H9 (cell line): ENCODE results near the gene PRKAG3. TPM values are rescaled to one million over a fixed set of nuclear protein-coding genes. Genes with fewer than 3 reads are reported as not detected.

Source experiments
- DNase-seq: peaks from one replicate; pipeline ENCODE4 v3.0.0-alpha.2; 2017
- H2AFZ ChIP-seq: one replicate; pipeline ENCODE4 v1.6.1; 2013; ENCODE audit warnings: mild to moderate bottlenecking, low read length, control low read depth, moderate library complexity
- H2AK5ac ChIP-seq: 2 replicates; pipeline ENCODE4 v1.6.1; 2013; ENCODE audit warnings: low read length, control low read depth, mixed read lengths; ENCODE audit not compliant: insufficient read length
- H2BK120ac ChIP-seq: one replicate; pipeline ENCODE4 v1.6.1; 2013; ENCODE audit warnings: low read depth, mild to moderate bottlenecking, low read length, control low read depth, inconsistent platforms; ENCODE audit not compliant: poor library complexity, severe bottlenecking
- H2BK12ac ChIP-seq: 2 replicates; pipeline ENCODE4 v1.6.1; 2013; ENCODE audit warnings: low read length, control low read depth, mixed read lengths, low read depth; ENCODE audit not compliant: insufficient read length
- H2BK15ac ChIP-seq: 2 replicates; pipeline ENCODE4 v1.6.1; 2013; ENCODE audit warnings: low read depth, low read length, control low read depth
- H2BK20ac ChIP-seq: one replicate; pipeline ENCODE4 v1.6.1; 2013; ENCODE audit warnings: low read depth, mild to moderate bottlenecking, low read length, control low read depth, inconsistent platforms; ENCODE audit not compliant: poor library complexity, severe bottlenecking
- H2BK5ac ChIP-seq: 2 replicates; pipeline ENCODE4 v1.6.1; 2013; ENCODE audit warnings: low read length, control low read depth, mixed read lengths; ENCODE audit not compliant: insufficient read length
- H3K14ac ChIP-seq: 2 replicates; pipeline ENCODE4 v1.6.1; 2013; ENCODE audit warnings: low read length, control low read depth; ENCODE audit not compliant: insufficient read depth
- H3K18ac ChIP-seq: 2 replicates; pipeline ENCODE4 v1.6.1; 2013; ENCODE audit warnings: low read depth, mild to moderate bottlenecking, mixed read lengths, low read length, control low read depth; ENCODE audit not compliant: insufficient read length
- H3K23ac ChIP-seq: 2 replicates; pipeline ENCODE4 v1.6.1; 2013; ENCODE audit warnings: low read length, control low read depth, mixed read lengths, low read depth; ENCODE audit not compliant: insufficient read length
- H3K23me2 ChIP-seq: 2 replicates; pipeline ENCODE4 v1.6.1; 2013; ENCODE audit warnings: low read depth, mild to moderate bottlenecking, mixed read lengths, low read length, control low read depth; ENCODE audit not compliant: insufficient read length, poor library complexity, severe bottlenecking
- H3K27ac ChIP-seq: 2 replicates; pipeline ENCODE4 v1.5.1; 2013; ENCODE audit warnings: low read length, control low read depth, mixed read lengths, low read depth; ENCODE audit not compliant: insufficient read length
- H3K27me3 ChIP-seq: 2 replicates; pipeline ENCODE4 v1.6.1; 2013; ENCODE audit warnings: low read length, control low read depth, inconsistent platforms; ENCODE audit not compliant: insufficient read depth
- H3K4ac ChIP-seq: 2 replicates; pipeline ENCODE4 v1.6.1; 2013; ENCODE audit warnings: low read depth, mild to moderate bottlenecking, control low read depth, inconsistent platforms, low read length, moderate library complexity
- H3K4me1 ChIP-seq: 2 replicates; pipeline ENCODE4 v1.6.1; 2013; ENCODE audit warnings: low read length, control low read depth, inconsistent platforms; ENCODE audit not compliant: insufficient read depth
- H3K4me2 ChIP-seq: 2 replicates; pipeline ENCODE4 v1.6.1; 2013; ENCODE audit warnings: low read length, control low read depth, mixed read lengths; ENCODE audit not compliant: insufficient read length, insufficient read depth
- H3K56ac ChIP-seq: 2 replicates; pipeline ENCODE4 v1.6.1; 2013; ENCODE audit warnings: low read depth, mild to moderate bottlenecking, mixed read lengths, low read length, control low read depth; ENCODE audit not compliant: insufficient read length
- H3K79me1 ChIP-seq: 2 replicates; pipeline ENCODE4 v1.6.1; 2013; ENCODE audit warnings: low read depth, mild to moderate bottlenecking, moderate library complexity, low read length, control low read depth, inconsistent platforms; ENCODE audit not compliant: insufficient read depth, poor library complexity, severe bottlenecking
- H3K79me2 ChIP-seq: 2 replicates; pipeline ENCODE4 v1.6.1; 2013; ENCODE audit warnings: low read length, control low read depth, inconsistent platforms; ENCODE audit not compliant: insufficient read depth
- H3K9ac ChIP-seq: 2 replicates; pipeline ENCODE4 v1.6.1; 2013; ENCODE audit warnings: low read length, control low read depth, mixed read lengths; ENCODE audit not compliant: insufficient read length; ENCODE audit errors: extremely low read depth
- H3K9me3 ChIP-seq: one replicate; pipeline ENCODE4 v1.6.1; 2013; ENCODE audit warnings: low read depth, low read length, inconsistent platforms; ENCODE audit not compliant: control insufficient read depth
- H3T11ph ChIP-seq: one replicate; pipeline ENCODE4 v1.6.1; 2013; ENCODE audit warnings: mild to moderate bottlenecking, low read length, control low read depth, inconsistent platforms
- H4K20me1 ChIP-seq: one replicate; pipeline ENCODE4 v1.6.1; 2013; ENCODE audit not compliant: control insufficient read depth, insufficient read length, insufficient read depth
- H4K5ac ChIP-seq: 2 replicates; pipeline ENCODE4 v1.6.1; 2013; ENCODE audit warnings: low read depth, mild to moderate bottlenecking, mixed read lengths, low read length, control low read depth; ENCODE audit not compliant: insufficient read length
- H4K8ac ChIP-seq: replicated peaks from 2 replicates; pipeline ENCODE4 v1.6.1; 2013; ENCODE audit warnings: low read length, control low read depth, mixed read lengths, low read depth; ENCODE audit not compliant: insufficient read length
- H4K91ac ChIP-seq: 2 replicates; pipeline ENCODE4 v1.6.1; 2013; ENCODE audit warnings: low read depth, mild to moderate bottlenecking, moderate library complexity, mixed read lengths, low read length, control low read depth; ENCODE audit not compliant: insufficient read length
- H3K27ac Mint-ChIP-seq, 3 experiments: 2 replicates in 2 of 3; 3 replicates in 1 of 3; pipeline ENCODE4 v1.8.0; 2020 to 2021; ENCODE audit warnings: mixed read lengths in 3 of 3, mild to moderate bottlenecking in 1 of 3, moderate library complexity in 1 of 3
- H3K27me3 Mint-ChIP-seq: 2 replicates; pipeline ENCODE4 v1.8.0; 2021; ENCODE audit warnings: low read depth, mild to moderate bottlenecking, moderate library complexity, mixed read lengths
- H3K36me3 Mint-ChIP-seq, 3 experiments: 2 replicates in 2 of 3; 3 replicates in 1 of 3; pipeline ENCODE4 v1.8.0; 2020 to 2021; ENCODE audit warnings: low read depth in 3 of 3, mixed read lengths in 3 of 3; ENCODE audit not compliant: insufficient read depth in 1 of 3
- H3K4me1 Mint-ChIP-seq, 2 experiments: 2 replicates each; pipeline ENCODE4 v1.8.0; 2020; ENCODE audit warnings: mixed read lengths in 2 of 2
- H3K4me3 Mint-ChIP-seq, 2 experiments: 2 replicates in 1 of 2; 3 replicates in 1 of 2; pipeline ENCODE4 v1.8.0; 2020 to 2021; ENCODE audit warnings: mild to moderate bottlenecking in 2 of 2, mixed read lengths in 2 of 2, moderate library complexity in 1 of 2
- H3K9me3 Mint-ChIP-seq, 2 experiments: 2 replicates in 1 of 2; 3 replicates in 1 of 2; pipeline ENCODE4 v1.8.0; 2020; ENCODE audit warnings: mild to moderate bottlenecking in 2 of 2, mixed read lengths in 2 of 2, moderate library complexity in 1 of 2
- CTCF ChIP-seq: fragments of 200-600 bp; sonication (generic); conservative IDR thresholded peaks from 3 replicates; pipeline ENCODE4 v1.8.0; 2021; ENCODE audit warnings: antibody characterized with exemption, mild to moderate bottlenecking
- WGBS: extraction: QIAGEN DNeasy Blood & Tissue Kit; methylation state at CpG from one replicate; pipeline ENCODE4 v1.1.7; 2013; ENCODE audit warnings: missing lambda C conversion rate, low lambda C conversion rate, mixed read lengths; ENCODE audit not compliant: insufficient read length; ENCODE audit errors: extremely low coverage; 5-methylcytosine and 5-hydroxymethylcytosine counted together
- total RNA-seq: library from RNA; stranded (reverse); gene quantifications from 2 replicates; pipeline ENCODE4 v1.2.1, GENCODE V29; 2021

Gene PRKAG3
- total RNA-seq, 1 experiment from 2014 or later = not detected

- no peak overlapping the region for H4K8ac ChIP-seq
- H2BK20ac ChIP-seq = no peak overlapping the region
- Mint-ChIP-seq H3K9me3 (peaks cover 2 to 5% of the 10 kb centered on the region in 2 experiments; a peak in 4 of 5 replicates), H3K4me3 (peak overlapping the region; percentile 36 to 68; a peak in 3 of 5 replicates), H3K36me3 (no peaks in the 10 kb centered on the region; a peak in 1 of 7 replicates), H3K27me3 (peaks cover 97% of the 10 kb centered on the region), H3K4me1 (peaks cover 19 to 30% of the 10 kb centered on the region in 2 experiments), H3K27ac (no peak overlapping the region)
- no peak overlapping the region for H3K56ac ChIP-seq
- no peak overlapping the region for H3K9ac ChIP-seq
- no peak overlapping the region for H4K91ac ChIP-seq
- H2AFZ ChIP-seq = no peak overlapping the region
- H3K23ac ChIP-seq = no peak overlapping the region
- no CpG with 5 or more reads among the region's 24 CpGs for WGBS
- H3K23me2 ChIP-seq = no peaks in the 10 kb centered on the region
- no peak overlapping the region for H2BK120ac ChIP-seq
- no peak overlapping the region for H2BK5ac ChIP-seq
- DNase-seq = no peak
- no peak overlapping the region for H3K18ac ChIP-seq
- no peak overlapping the region for H3K4ac ChIP-seq
- H4K5ac ChIP-seq = no peak overlapping the region
- H3K79me1 ChIP-seq = no peaks in the 10 kb centered on the region
- H3K27ac ChIP-seq = no peak overlapping the region
- H3K4me1 ChIP-seq = no peaks in the 10 kb centered on the region
- peaks cover 2% of the 10 kb centered on the region for H4K20me1 ChIP-seq
- H3K9me3 ChIP-seq = no peaks in the 10 kb centered on the region
- no peak overlapping the region for H2AK5ac ChIP-seq
- no peaks in the 10 kb centered on the region for H3K79me2 ChIP-seq
- H3K27me3 ChIP-seq = peaks cover 91% of the 10 kb centered on the region
- no peak overlapping the region for H2BK15ac ChIP-seq
- no peak for TF ChIP-seq CTCF
- H2BK12ac ChIP-seq = no peak overlapping the region
- no peak overlapping the region for H3K4me2 ChIP-seq
- no peak overlapping the region for H3K14ac ChIP-seq
- no peak overlapping the region for H3T11ph ChIP-seq
Measured at GRCh38 chr2:218880859-218881594, 49.4 kb upstream of the PRKAG3 start.
